Measurements from ENCODE around the gene HMGXB4.

HMGXB4 gene

DNA sequence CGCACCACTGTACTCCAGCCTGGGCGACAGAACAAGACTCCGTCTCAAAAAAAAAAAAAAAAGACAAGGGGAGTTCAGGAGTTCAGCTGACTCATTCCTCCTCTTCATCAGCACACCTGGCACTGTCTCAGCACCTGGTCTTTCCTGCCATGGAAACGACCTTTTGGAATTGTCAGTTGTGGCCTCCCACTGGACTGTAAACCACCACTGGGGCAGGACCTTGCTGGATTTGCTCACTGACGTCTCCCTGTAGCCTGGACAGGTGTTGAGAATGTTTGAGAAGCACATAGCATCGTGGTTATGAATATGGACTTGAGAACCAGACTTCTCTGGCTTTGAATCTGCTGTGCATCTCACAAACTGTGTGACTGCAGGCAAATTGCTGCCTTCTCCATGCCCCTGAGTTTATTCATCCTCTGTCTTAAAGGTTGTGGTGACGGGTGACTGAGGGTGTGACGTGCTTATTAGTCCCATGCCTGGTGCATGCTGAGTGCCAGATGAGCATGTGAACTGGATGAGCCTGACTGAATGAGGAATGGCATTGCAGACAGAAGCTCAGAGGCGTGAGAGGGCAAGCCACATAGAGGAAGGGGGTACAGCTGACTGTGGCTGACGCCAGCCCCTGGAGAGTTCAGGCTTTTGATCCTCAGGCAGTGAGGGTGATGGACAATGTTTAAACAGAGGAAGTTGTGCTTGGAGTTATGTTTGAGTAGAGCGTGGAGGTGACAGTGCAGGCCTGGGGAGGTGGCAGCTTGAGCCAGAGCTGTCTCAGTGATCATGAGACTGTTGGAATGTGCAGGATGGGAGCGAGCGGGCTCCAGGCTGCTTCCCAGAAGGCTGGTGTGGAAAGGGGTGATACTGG lies 55.1 kb downstream of the HMGXB4 start:
- Histone ChIP-seq H3K27ac (ENCODE audit: low read length) (no peak overlapping the region), H4K20me1 (ENCODE audit: insufficient read depth, low read length) (peaks cover 17% of the 10 kb centered on the region), H3K9ac (ENCODE audit: low read depth, low read length) (no peak overlapping the region), H3K79me2 (ENCODE audit: insufficient read depth, low read length) (no peaks in the 10 kb centered on the region; the same call in 1 of the 2 replicates), H2AFZ (ENCODE audit: low read depth, low read length) (no peak overlapping the region), H3K4me1 (ENCODE audit: insufficient read depth, low read length) (no peaks in the 10 kb centered on the region), H3K4me2 (ENCODE audit: insufficient read depth, low read length) (no peak overlapping the region), H3K4me3 (ENCODE audit: low read depth in 1 of 2, low read length in 2 of 2) (no peak overlapping the region), H3K36me3 (ENCODE audit: insufficient read depth, low read length) (no peaks in the 10 kb centered on the region), H3K9me3 (ENCODE audit: insufficient read depth, low read length, severe bottlenecking) (no peaks in the 10 kb centered on the region), H3K27me3 (ENCODE audit: insufficient read depth, low read length, poor library complexity) (no peaks in the 10 kb centered on the region)
- TF ChIP-seq, protein P1, sequence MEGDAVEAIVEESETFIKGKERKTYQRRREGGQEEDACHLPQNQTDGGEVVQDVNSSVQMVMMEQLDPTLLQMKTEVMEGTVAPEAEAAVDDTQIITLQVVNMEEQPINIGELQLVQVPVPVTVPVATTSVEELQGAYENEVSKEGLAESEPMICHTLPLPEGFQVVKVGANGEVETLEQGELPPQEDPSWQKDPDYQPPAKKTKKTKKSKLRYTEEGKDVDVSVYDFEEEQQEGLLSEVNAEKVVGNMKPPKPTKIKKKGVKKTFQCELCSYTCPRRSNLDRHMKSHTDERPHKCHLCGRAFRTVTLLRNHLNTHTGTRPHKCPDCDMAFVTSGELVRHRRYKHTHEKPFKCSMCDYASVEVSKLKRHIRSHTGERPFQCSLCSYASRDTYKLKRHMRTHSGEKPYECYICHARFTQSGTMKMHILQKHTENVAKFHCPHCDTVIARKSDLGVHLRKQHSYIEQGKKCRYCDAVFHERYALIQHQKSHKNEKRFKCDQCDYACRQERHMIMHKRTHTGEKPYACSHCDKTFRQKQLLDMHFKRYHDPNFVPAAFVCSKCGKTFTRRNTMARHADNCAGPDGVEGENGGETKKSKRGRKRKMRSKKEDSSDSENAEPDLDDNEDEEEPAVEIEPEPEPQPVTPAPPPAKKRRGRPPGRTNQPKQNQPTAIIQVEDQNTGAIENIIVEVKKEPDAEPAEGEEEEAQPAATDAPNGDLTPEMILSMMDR (IDR thresholded peaks at IDR 0.05; ENCODE audit: borderline replicate concordance, extremely low read depth, low read length, poor library complexity, severe bottlenecking), result no peak
- no peak for TF ChIP-seq EZH2 (IDR thresholded peaks at IDR 0.05; ENCODE audit: borderline replicate concordance, low read depth, low read length, severe bottlenecking)
- ATAC-seq (ENCODE audit: insufficient read depth, low read depth) (no peak), DNase-seq (no peak)

DNA sequence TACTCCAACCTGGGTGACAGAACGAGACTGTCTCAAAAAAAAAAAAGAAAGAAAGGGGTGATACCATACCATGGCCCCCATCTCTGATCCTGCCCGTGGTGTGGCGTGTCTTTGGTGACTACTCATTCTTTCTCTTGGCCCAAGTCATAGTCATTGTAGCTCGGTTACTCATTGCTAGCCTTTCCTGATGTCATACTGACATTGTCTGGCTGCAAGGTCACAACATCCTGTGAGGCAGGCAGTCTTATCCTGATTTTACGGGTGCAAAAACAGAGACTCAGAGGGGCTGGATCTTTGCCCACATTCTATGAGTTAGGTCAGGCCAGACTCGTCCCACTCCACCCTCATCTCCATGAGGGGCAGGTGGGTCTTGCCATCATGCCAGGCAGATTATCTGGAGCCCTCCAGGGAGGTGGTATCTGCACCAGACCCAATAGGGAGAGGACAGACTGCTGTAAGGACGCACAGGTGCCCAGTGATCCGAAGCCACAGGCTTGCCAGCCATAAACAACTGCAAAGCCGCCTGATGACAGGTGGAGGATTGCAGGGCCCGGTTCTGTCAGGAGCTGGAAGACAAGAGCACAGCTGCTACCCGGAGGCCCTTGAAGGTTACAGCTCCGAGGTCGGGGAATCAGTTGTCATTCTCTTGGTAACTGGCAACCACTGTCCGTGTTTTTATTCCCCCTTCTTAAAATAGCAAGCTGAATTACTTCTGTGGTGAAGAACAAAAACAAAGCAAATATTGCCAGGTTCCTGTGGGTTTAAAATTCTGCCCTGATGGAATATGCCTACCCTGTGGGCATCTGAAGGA lies 56.2 kb downstream of the HMGXB4 start:
- no peak for TF ChIP-seq EZH2 (IDR thresholded peaks at IDR 0.05; ENCODE audit: borderline replicate concordance, low read depth, low read length, severe bottlenecking)
- TF ChIP-seq, protein P1 (IDR thresholded peaks at IDR 0.05; ENCODE audit: borderline replicate concordance, extremely low read depth, low read length, poor library complexity, severe bottlenecking), result no peak
- no peak for ATAC-seq (ENCODE audit: insufficient read depth, low read depth)
- Histone ChIP-seq H3K4me1 (ENCODE audit: insufficient read depth, low read length) (no peaks in the 10 kb centered on the region), H4K20me1 (ENCODE audit: insufficient read depth, low read length) (peaks cover 17% of the 10 kb centered on the region), H3K9ac (ENCODE audit: low read depth, low read length) (no peak overlapping the region), H3K79me2 (ENCODE audit: insufficient read depth, low read length) (no peaks in the 10 kb centered on the region; the same call in 1 of the 2 replicates), H3K27me3 (ENCODE audit: insufficient read depth, low read length, poor library complexity) (no peaks in the 10 kb centered on the region), H3K4me3 (ENCODE audit: low read depth in 1 of 2, low read length in 2 of 2) (no peak overlapping the region), H3K9me3 (ENCODE audit: insufficient read depth, low read length, severe bottlenecking) (no peaks in the 10 kb centered on the region), H3K36me3 (ENCODE audit: insufficient read depth, low read length) (peaks cover 5% of the 10 kb centered on the region; the same call in 1 of the 2 replicates), H3K4me2 (ENCODE audit: insufficient read depth, low read length) (no peak overlapping the region), H3K27ac (ENCODE audit: low read length) (no peak overlapping the region), H2AFZ (ENCODE audit: low read depth, low read length) (no peak overlapping the region)
- no peak for DNase-seq

DNA sequence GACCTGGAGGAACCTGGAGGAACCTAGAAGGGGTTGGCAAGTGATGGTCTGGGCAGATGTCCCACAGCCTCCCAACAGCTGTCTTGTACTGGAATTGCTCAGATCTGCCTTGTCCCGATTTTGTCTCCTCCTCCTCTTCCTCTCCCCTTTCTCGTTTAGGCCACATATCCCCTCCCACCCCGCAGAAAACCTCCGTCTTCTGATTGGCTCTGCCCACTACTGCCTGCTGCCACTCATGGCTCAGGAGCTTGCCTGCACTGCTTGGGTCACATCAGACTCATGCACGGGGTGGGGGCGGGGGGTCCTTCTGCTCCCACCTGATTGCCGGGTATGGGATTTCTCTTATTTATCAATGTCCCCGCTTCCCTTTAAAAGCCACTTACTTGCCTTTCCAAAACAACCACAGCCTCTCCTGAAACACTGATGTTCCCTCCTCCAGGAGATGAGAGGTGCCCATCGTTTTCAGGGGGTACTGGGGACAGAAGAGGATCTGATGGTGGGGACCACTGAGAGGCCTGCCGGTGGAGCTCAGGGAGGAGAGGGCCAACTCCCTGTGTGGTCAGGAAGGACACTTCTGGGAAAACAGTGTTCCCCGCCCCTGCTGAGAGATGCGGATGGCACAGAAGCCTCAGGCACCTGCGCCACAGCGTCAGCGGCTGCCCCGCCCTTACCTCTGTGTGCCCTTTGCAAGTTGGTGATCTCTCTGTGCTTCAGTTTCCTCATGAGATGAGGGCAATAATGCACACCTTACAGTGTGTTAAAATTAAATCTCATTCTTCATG lies 57.1 kb downstream of the HMGXB4 start:
- peaks cover 8% of the 10 kb centered on the region; the same call in 1 of the 2 replicates for H3K36me3 ChIP-seq (ENCODE audit: insufficient read depth, low read length)
- TF ChIP-seq EZH2 (IDR thresholded peaks at IDR 0.05; ENCODE audit: borderline replicate concordance, low read depth, low read length, severe bottlenecking), result no peak
- TF ChIP-seq, protein P1 (IDR thresholded peaks at IDR 0.05; ENCODE audit: borderline replicate concordance, extremely low read depth, low read length, poor library complexity, severe bottlenecking), result no peak
- no peak for DNase-seq
- H3K27ac ChIP-seq (ENCODE audit: low read length), result no peak overlapping the region
- H3K4me1 ChIP-seq (ENCODE audit: insufficient read depth, low read length), result no peaks in the 10 kb centered on the region
- ATAC-seq (ENCODE audit: insufficient read depth, low read depth), result no peak
- H3K79me2 ChIP-seq (ENCODE audit: insufficient read depth, low read length), result no peaks in the 10 kb centered on the region; the same call in 1 of the 2 replicates
- no peak overlapping the region for H2AFZ ChIP-seq (ENCODE audit: low read depth, low read length)
- no peak overlapping the region for H3K4me2 ChIP-seq (ENCODE audit: insufficient read depth, low read length)
- no peak overlapping the region for H3K9ac ChIP-seq (ENCODE audit: low read depth, low read length)
- no peak overlapping the region for H3K4me3 ChIP-seq (ENCODE audit: low read depth in 1 of 2, low read length in 2 of 2)
- peaks cover 17% of the 10 kb centered on the region for H4K20me1 ChIP-seq (ENCODE audit: insufficient read depth, low read length)
- H3K27me3 ChIP-seq (ENCODE audit: insufficient read depth, low read length, poor library complexity), result no peaks in the 10 kb centered on the region
- H3K9me3 ChIP-seq (ENCODE audit: insufficient read depth, low read length, severe bottlenecking), result no peaks in the 10 kb centered on the region

Measured in DND-41 (cell line).